Measurements from ENCODE around the gene MYO1D. TPM values are rescaled to one million over a fixed set of nuclear protein-coding genes. Genes with fewer than 3 reads are reported as not detected.

MYO1D gene
- total RNA-seq, 1 experiment from 2014 or later = 23.5 TPM

DNA sequence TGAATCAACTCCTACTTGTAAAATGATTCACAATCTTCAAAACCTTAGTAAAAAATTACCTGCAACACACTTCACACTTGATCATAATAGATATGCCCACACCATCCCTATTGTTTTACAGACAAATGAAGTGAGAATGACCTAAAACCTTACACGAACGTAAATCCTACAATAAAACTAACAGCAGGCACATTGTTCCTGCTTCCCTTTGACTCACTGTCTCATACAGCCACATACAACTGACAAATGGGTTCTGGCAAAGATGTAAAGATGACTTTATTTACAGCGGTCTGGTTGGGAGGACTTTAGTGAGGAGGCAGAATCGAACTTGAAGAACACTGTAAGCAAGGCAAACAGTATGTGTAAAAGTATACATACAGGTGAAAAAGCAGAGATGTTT is 188.7 kb downstream of the MYO1D start:
- Histone ChIP-seq H3K36me3 (ENCODE audit: low read depth, low read length) (no peaks in the 10 kb centered on the region), H3K27ac (ENCODE audit: low read length) (no peak overlapping the region), H3K79me2 (ENCODE audit: low read length) (no peaks in the 10 kb centered on the region), H3F3A (ENCODE audit: low read length, unreplicated experiment) (no peaks in the 10 kb centered on the region), H2AFZ (ENCODE audit: low read length) (no peak overlapping the region), H3K27me3 (ENCODE audit: low read length) (no peaks in the 10 kb centered on the region), H3K4me2 (ENCODE audit: low read length) (no peak overlapping the region), H3K9ac (ENCODE audit: low read length) (no peak overlapping the region), H3K4me1 (ENCODE audit: insufficient read depth, low read length) (peaks cover 10% of the 10 kb centered on the region; the same call in 1 of the 2 replicates), H3K9me3 (ENCODE audit: low read length) (no peaks in the 10 kb centered on the region), H3K9me2 (replicated peaks; ENCODE audit: low read length) (no peaks in the 10 kb centered on the region), H3K4me3 (ENCODE audit: low read length) (no peak overlapping the region), H4K20me1 (ENCODE audit: low read length) (no peaks in the 10 kb centered on the region)
- ChIA-PET POLR2A (ENCODE audit: unreplicated experiment) (no interaction called here), CTCF (no interaction called here)
- ATAC-seq = no peak
- intact Hi-C loops (cut with micrococcal nuclease) = no loop called here
- DNase-seq = no peak
- TF ChIP-seq EZH2 (IDR thresholded peaks at IDR 0.05; ENCODE audit: low read length, unreplicated experiment) = no peak
- TF ChIP-seq, protein P1, sequence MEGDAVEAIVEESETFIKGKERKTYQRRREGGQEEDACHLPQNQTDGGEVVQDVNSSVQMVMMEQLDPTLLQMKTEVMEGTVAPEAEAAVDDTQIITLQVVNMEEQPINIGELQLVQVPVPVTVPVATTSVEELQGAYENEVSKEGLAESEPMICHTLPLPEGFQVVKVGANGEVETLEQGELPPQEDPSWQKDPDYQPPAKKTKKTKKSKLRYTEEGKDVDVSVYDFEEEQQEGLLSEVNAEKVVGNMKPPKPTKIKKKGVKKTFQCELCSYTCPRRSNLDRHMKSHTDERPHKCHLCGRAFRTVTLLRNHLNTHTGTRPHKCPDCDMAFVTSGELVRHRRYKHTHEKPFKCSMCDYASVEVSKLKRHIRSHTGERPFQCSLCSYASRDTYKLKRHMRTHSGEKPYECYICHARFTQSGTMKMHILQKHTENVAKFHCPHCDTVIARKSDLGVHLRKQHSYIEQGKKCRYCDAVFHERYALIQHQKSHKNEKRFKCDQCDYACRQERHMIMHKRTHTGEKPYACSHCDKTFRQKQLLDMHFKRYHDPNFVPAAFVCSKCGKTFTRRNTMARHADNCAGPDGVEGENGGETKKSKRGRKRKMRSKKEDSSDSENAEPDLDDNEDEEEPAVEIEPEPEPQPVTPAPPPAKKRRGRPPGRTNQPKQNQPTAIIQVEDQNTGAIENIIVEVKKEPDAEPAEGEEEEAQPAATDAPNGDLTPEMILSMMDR (conservative IDR thresholded peaks at IDR 0.05; ENCODE audit: low read depth, low read length) = no peak
- TF ChIP-seq EZH2phosphoT487 (IDR thresholded peaks at IDR 0.05; ENCODE audit: borderline replicate concordance, low read length) = no peak
- BruUV-seq (replicated peaks) = no TSS peak

DNA sequence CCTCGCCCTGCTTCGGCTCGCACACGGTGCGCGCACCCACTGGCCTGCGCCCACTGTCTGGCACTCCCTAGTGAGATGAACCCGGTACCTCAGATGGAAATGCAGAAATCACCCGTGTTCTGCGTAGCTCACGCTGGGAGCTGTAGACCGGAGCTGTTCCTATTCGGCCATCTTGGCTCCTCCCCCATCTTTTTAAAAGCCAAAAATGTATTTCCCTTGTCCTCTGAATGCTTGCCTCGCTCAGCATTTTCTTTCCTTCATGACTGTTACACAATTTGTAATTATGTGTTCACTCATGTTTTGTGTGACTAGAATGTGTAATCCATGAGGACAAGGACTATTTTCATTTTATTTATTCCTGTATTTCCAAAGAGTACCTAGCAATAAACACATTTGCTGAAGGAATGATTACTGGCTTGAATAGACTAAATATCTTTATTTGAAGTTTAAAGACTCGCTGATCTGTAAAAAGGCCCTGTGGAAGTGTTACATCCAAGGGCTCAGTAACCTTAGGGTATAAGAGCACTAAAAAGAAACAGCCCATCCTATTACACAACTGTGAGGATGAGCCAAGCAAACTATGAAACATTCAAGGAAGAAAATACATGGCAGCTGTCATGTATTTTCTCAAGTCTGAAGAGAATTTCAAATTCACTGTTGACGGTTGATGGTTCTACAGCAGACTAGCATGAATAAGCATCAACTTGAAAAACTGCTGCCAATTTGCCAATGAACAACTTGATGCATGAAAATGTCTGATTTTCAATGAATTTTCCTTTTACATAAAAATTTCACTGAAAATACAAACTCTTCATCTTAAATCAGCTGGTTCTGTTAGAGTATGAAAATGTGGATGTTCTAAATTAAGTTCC is 192.6 kb downstream of the MYO1D start:
- H3K79me2 ChIP-seq (ENCODE audit: low read length) = no peaks in the 10 kb centered on the region
- H3K27me3 ChIP-seq (ENCODE audit: low read length) = no peaks in the 10 kb centered on the region
- H3K4me3 ChIP-seq (ENCODE audit: low read length) = peak overlapping the region; percentile 31
- H3K9me2 ChIP-seq (replicated peaks; ENCODE audit: low read length) = no peaks in the 10 kb centered on the region
- DNase-seq (peak; percentile 27), ATAC-seq (no peak)
- H3F3A ChIP-seq (ENCODE audit: low read length, unreplicated experiment) = no peaks in the 10 kb centered on the region
- no peaks in the 10 kb centered on the region for H4K20me1 ChIP-seq (ENCODE audit: low read length)
- H3K36me3 ChIP-seq (ENCODE audit: low read depth, low read length) = no peaks in the 10 kb centered on the region
- intact Hi-C loops (cut with micrococcal nuclease) = no loop called here
- TF ChIP-seq EZH2 (IDR thresholded peaks at IDR 0.05; ENCODE audit: low read length, unreplicated experiment) = no peak
- ChIA-PET CTCF (no interaction called here), POLR2A (ENCODE audit: unreplicated experiment) (no interaction called here)
- peak overlapping the region; percentile 15 for H3K4me2 ChIP-seq (ENCODE audit: low read length)
- peak overlapping the region; percentile 17 for H2AFZ ChIP-seq (ENCODE audit: low read length)
- peak overlapping the region; percentile 55; the same call in 1 of the 2 replicates for H3K9ac ChIP-seq (ENCODE audit: low read length)
- H3K27ac ChIP-seq (ENCODE audit: low read length) = no peak overlapping the region
- no peaks in the 10 kb centered on the region for H3K9me3 ChIP-seq (ENCODE audit: low read length)
- no TSS peak for BruUV-seq (replicated peaks)
- peaks cover 9% of the 10 kb centered on the region; the same call in 1 of the 2 replicates for H3K4me1 ChIP-seq (ENCODE audit: insufficient read depth, low read length)

DNA sequence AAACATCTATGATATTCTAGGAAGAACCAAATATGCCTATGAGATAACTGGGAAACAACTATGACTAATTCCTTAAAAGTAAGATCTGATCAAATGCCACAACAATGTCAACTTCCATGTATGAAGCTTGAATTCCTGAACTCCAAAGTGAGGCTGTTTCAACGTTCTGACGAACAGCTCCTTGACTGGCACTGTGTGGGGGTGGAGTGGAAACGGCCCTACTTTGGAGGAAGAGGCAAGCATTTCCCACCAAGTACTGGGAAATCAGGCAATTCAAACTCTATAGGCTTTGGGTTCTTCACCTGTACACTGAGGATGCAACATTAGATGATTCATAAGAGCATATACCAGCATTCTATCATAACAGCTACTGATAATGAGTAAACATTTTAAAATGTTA is 203.0 kb downstream of the MYO1D start:
- no peaks in the 10 kb centered on the region for H4K20me1 ChIP-seq (ENCODE audit: low read length)
- intact Hi-C loops (cut with micrococcal nuclease) = no loop called here
- ChIA-PET CTCF (no interaction called here), POLR2A (ENCODE audit: unreplicated experiment) (interaction anchor here (0.6 kb wide), 1 partner anchor 154 kb away, joined by 12 read pairs; no protein-coding TSS in a partner anchor)
- H3K9me3 ChIP-seq (ENCODE audit: low read length) = no peaks in the 10 kb centered on the region
- H3K4me3 ChIP-seq (ENCODE audit: low read length) = no peak overlapping the region
- no peaks in the 10 kb centered on the region for H3K9me2 ChIP-seq (replicated peaks; ENCODE audit: low read length)
- no peaks in the 10 kb centered on the region for H3K27me3 ChIP-seq (ENCODE audit: low read length)
- no peak for DNase-seq
- H3K27ac ChIP-seq (ENCODE audit: low read length) = no peak overlapping the region
- no peaks in the 10 kb centered on the region for H3F3A ChIP-seq (ENCODE audit: low read length, unreplicated experiment)
- H3K4me2 ChIP-seq (ENCODE audit: low read length) = no peak overlapping the region
- H3K36me3 ChIP-seq (ENCODE audit: low read depth, low read length) = no peaks in the 10 kb centered on the region
- no peak overlapping the region for H3K9ac ChIP-seq (ENCODE audit: low read length)
- no peak for ATAC-seq
- H3K79me2 ChIP-seq (ENCODE audit: low read length) = no peaks in the 10 kb centered on the region
- TF ChIP-seq EZH2 (IDR thresholded peaks at IDR 0.05; ENCODE audit: low read length, unreplicated experiment) (no peak), EZH2phosphoT487 (IDR thresholded peaks at IDR 0.05; ENCODE audit: borderline replicate concordance, low read length) (no peak)
- TF ChIP-seq, protein P1 (conservative IDR thresholded peaks at IDR 0.05; ENCODE audit: low read depth, low read length) = no peak
- H2AFZ ChIP-seq (ENCODE audit: low read length) = no peak overlapping the region
- no peaks in the 10 kb centered on the region for H3K4me1 ChIP-seq (ENCODE audit: insufficient read depth, low read length)
- no TSS peak for BruUV-seq (replicated peaks)
